Activated CD8-positive, alpha-beta memory T cell treated with anti-CD3 and anti-CD28 coated beads for 4 hours (primary cell): ENCODE data around the gene COL4A2.

ENCODE experiments used
- DNase-seq, 2 donors: peaks; one replicate each; pipeline ENCODE4 v3.0.0-alpha.2; 2020; ENCODE audit warnings: low read depth in 2 of 2

The COL4A2 gene

DNA sequence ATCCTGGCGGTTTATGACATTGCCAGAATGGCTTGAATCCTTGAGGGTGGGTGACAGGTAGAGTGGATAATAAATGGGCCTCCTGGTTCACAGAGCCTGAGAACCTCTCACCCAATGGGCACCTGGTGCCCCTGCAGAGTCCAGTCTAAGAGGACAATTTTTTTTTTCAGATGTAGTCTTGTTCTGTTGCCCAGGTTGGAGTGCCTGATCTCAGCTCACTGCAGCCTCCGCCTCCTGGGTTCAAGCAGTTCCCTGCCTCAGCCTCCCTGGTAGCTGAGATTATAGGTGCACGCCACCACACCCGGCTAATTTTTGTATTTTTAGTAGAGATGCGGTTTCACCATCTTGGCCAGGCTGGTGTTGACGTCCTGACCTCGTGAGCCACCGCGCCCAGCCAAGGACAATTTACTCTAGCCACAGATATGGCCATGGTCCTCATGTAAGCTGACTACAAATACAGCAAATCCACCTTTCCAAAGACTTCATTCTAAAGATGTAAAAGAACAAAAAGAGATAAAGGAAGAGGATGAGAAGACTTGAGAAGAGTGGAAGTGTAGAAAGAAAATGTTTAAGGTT is 33.0 kb downstream of the COL4A2 start:
- DNase-seq, result no peak

- peak; percentile 27 to 35 for DNase-seq
Observed at GRCh38 chr13:110340812-110341444, 33.8 kb downstream of the COL4A2 start.

GRCh38 chr13:110341445-110342244 is 34.6 kb downstream of the COL4A2 start:
- no peak for DNase-seq

DNA sequence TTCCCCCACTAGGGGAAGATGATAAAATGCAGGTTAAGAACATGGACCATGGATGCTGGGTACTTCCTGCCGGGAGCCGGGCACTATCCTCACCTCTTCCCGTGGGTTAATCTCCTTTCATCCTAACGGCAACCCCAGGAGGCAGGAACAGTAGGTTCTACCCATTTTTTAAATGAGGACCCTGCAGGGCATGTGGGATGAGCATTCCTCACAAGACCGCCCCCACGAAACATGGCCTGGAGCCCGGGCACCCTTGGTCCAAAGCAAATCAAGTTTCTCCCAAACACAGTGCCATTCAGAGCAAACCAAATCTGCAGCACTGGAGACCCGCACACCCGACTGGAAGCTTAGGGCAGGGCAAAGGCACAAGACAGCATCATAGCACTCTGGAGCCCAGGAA is 35.4 kb downstream of the COL4A2 start:
- DNase-seq, result no peak

- DNase-seq, result no peak
Observed at GRCh38 chr13:110343241-110343865, 36.3 kb downstream of the COL4A2 start.

GRCh38 chr13:110344320-110344719 is 37.2 kb downstream of the COL4A2 start:
- DNase-seq, result no peak

GRCh38 chr13:110345266-110345665 is 38.2 kb downstream of the COL4A2 start:
- DNase-seq, result no peak

GRCh38 chr13:110345701-110346100 is 38.6 kb downstream of the COL4A2 start:
- DNase-seq, result no peak

DNA sequence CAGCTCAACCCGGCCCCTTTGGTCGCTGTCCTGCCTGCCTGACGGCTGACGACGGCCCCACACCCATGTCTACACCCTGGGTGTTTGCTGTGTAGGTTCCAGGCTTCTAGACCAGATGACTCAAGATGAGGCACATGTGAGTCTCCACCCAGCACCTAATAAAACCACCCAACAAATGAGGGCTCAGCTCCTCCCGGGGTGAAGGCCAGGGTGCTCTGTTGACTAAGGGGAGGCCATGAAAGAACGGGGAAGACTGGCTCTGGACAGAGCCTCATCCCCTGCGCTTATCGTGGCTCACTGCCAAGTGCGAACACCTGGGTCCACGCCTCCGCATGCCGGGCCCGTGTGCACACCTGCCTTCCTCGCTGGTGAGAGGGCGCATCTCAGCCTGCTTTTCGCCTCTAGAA is 39.6 kb downstream of the COL4A2 start:
- no peak for DNase-seq

DNA sequence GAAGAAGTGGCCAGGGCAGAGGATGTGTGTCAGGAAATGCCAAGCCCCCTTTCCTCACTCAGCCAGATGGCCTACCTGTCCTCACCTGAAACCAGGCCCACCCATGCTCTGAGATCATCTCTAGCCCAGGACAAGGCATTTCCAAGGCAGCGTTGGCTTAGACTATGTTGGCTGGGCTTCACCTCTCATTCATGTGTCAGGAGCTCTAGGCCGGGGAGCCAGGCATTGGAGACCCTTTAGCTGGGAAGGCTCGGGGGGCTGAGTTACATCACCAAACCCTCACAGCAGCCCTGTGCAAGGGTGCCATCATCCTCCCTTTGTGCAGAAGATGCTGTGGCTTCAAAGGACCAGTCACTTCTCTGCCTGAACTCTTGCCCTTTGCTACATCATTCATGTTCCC is 40.0 kb downstream of the COL4A2 start:
- DNase-seq, result no peak

DNA sequence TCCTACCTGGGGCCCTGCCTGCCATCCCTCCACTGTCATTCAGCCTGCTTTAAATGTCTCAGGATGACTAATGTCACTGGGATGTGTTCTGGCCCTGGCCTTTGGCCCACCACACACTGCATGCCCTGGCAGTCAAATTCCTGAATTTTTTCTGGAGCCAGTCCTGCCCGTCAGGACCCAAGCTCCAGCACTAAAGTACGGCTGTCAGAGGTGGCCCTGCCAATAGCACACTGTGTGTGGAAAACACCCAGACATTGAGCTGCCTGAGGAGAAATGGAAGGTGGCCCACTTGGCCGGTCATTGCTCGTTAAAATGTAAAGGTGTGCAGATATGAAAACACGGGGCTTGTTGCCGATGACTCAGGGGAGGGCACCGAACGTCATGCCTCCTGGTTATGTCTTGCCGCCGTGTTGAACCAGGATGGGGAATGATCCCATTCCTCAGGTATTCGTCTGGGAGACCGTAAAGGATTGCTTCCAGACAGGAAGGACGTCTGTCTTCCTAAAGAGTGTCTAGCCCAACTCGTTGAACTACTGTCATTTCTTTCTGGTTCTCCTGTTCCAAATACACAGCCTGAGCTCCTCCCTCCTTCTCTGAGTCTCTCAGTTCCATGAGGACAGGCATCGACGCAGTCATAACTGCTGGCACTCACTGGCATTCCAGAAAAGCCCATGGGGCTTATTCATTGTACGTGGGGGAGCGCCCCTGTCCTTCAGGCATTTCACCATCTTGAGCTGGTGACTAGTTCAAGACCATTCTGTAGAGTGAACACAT is 40.6 kb downstream of the COL4A2 start:
- DNase-seq, result no peak

DNA sequence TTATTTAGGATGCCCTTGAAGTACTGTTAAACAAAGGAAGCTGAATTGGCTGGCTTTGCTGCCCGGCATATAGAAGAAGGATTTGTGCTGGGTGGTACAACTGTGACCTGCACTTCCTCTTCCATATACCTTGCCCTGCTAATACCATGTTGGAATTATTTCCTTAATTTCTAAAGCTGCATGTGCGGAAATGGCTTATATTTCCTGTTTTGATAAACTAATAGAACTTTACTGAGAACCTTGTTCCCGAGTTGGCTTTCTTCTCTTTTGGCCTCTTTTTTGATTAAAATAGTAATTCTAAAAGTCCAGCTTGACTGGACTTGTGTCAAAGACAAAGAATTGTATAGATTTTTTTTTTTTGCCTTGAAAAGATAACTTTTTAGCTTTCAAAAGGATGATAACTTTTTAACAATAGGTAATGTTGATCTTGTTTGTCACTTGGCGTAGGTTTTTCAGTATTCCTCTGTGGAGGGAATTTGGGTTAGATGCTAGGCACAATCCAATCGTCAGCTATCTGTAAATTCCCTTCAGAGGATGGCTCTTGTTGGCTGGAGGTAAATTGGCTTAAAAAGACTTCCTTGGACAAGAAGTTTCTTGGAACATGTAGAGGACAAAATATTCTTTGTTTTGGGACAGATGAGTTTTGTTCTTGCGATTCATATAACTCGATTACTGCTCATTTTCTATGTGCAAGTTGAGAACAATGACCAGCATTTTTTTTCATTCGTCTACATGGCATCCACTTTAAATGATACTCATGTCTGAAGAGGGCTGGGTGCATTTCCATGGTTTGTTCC is 41.4 kb downstream of the COL4A2 start:
- DNase-seq, result no peak

- DNase-seq, result no peak
Observed at GRCh38 chr13:110349239-110349638, 42.2 kb downstream of the COL4A2 start.

DNA sequence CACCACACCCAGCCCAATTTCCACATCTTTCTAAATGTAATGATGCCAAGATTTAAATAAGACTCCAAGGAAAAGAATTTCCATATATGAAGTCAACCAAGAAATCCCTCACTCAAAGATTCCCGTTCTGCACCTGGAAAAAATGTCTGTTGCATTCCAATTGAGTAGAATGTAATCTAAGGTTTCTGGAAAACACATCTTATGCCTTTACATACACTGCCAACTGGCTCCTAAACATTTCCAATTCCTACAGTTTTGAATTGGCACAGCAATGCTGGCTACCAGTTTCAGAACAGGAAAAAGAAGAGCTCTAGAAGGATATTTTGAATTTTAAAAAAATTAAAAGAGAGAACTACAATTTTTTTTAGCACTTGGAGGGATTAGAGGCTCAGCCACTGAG is 43.0 kb downstream of the COL4A2 start:
- DNase-seq, result no peak

GRCh38 chr13:110350509-110350908 is 43.4 kb downstream of the COL4A2 start:
- no peak for DNase-seq

DNA sequence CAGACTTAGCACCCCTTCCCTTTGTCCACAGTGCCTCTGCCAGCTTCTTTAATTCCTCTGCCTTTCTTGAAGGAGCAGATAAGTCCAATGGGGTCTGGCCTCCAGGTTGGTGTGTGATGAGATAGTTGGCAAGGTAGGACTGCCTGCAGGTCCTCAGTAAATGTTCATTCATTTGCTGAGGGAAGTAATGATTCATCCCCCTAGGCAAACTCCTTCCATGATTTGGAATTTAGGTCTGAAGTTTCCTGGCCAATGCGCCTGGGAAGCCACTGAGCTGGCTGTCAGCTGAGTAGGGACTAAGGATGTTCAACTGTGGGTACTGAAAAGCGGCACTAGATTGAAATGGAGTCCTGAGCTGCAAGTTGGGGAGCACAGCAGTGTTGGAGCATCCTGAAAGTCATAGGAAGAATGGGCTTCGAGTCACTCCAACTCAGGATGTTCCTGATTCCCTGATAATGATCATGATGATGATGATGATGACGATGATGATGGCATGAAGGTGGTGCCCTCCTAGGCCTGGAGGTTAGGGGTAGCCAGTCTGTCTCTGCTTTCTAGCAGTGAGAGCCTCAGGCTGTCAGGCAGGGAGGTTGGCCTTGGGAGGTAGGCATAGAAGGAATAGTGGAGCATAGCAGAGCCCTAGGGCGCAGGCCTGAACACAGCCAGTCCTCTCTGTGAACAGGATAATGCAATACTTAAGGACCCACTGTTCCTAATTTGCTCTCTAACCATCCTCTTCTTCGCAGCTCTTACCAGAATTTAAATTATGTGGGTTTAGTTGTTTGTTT is 44.7 kb downstream of the COL4A2 start:
- DNase-seq, result no peak

DNA sequence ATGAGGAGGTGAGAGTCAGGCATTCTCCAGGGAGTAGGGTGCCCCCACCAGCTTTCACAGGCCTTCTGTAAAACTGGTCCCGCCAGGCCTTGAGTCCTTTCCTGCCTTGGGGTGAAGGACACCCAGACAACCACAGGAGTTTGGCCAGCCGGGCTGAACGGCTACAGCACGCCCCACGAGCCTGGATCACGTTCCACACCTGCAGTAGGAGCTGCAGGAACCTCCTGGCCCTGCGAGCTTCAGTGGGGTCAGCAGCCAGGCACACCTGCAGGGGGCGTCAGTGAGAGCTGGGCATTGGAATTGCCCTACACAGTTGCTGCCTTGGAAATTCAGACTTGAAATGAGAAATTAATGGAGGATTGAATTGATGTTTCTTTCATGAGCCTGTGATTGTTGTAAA is 45.7 kb downstream of the COL4A2 start:
- DNase-seq, result no peak

DNA sequence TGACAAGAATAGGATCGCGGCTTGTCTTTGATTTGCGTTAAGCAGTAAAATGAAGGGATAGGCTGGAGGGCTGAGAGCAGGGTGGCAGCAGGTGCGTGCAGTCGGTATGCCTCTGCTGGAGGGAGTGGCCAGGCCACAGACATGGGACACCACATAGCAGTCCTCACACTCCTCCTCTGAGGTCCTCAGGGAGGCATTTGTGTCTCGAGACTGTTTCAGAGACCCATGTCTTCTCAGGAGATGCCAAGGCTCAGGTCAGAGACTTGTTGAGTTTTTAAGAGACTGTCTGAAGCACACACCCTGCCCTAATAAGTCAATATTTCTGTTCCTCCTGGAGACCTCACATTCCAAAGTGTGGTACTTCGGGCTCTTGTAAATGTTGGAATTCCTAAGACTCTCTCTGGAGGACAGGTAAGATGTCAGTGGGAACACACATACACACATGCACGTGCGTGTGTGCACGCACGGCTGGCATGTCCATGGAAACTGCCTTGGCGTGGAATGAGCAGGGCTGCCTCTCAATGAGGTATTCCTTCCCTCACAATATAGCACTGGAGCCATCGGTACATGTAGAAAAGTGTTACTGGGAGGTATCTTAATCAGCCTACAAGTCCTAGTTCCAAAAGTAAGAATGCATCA is 46.4 kb downstream of the COL4A2 start:
- DNase-seq, result no peak

DNA sequence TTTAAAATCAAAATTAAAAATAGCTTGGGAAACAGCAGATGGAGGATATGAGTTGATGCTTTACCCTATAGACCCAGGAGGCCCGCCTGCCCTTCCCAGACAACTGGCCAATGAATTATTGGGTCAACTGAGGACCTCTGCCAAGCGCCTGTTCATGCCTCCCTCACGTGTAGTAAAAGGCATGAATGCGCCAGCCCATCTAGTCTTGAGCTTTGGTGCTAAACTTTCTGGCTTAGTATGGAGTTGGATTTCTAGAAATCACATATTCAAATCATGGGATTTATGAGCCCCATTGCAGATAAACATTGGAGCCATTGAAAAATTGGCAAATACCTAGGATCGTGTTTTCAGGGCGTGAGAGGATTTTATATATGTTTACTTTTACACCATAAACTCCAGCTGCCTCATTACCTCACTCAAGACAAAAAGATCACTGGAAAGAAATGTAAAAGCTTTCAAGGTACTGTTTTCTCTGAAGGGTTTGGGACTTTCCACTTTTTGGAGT is 47.1 kb downstream of the COL4A2 start:
- DNase-seq, result no peak
